ENCODE results near the gene MAMLD1. TPM values are rescaled to one million over a fixed set of nuclear protein-coding genes. Genes with fewer than 3 reads are reported as not detected.

The MAMLD1 gene
- total RNA-seq, 1 experiment from 2014 or later = 0.48 TPM

DNA sequence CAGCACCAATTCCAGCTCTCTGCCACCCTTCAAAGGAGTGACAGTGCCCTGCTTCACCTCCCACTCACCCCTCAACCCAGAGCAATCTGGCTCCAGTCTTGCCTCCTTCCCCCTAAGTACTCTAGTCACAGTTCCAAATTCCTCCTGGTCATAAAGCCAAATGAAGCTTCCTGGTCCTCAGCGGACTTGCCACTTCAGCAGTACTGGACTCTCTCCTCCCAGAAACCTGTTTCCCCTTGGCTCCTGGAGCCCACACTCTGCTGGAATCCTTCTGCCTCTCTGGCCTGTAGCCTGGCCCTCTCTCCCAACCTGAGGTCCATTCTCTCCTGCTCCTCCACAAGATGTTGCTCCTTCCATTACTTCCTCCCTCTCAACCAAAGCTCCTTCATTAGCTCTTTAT lies 152.7 kb downstream of the MAMLD1 start:
- no peak overlapping the region for H3K4me3 Mint-ChIP-seq

More for the DNA sequence above, 152.7 kb downstream of the MAMLD1 start:
- Histone ChIP-seq H3K4me1 (ENCODE audit: insufficient read depth, low read length) (no peaks in the 10 kb centered on the region), H3K9me3 (ENCODE audit: control insufficient read depth, low read depth, low read length) (no peaks in the 10 kb centered on the region), H2BK15ac (ENCODE audit: low read depth, low read length) (no peak overlapping the region), H3K18ac (ENCODE audit: insufficient read length, low read depth, low read length) (no peak overlapping the region), H2AK5ac (ENCODE audit: insufficient read length, low read length) (no peak overlapping the region), H3K14ac (ENCODE audit: insufficient read depth, low read length) (no peak overlapping the region), H4K91ac (ENCODE audit: insufficient read length, low read depth, low read length) (no peak overlapping the region), H2BK12ac (ENCODE audit: insufficient read length, low read depth, low read length) (no peak overlapping the region), H3K56ac (ENCODE audit: insufficient read length, low read depth, low read length) (no peak overlapping the region), H3T11ph (ENCODE audit: low read length) (no peak overlapping the region), H3K9ac (ENCODE audit: extremely low read depth, insufficient read length, low read length) (no peak overlapping the region), H3K23ac (ENCODE audit: insufficient read length, low read depth, low read length) (no peak overlapping the region), H4K5ac (ENCODE audit: insufficient read length, low read depth, low read length) (no peak overlapping the region), H3K27ac (ENCODE audit: insufficient read length, low read depth, low read length) (no peak overlapping the region), H3K4ac (ENCODE audit: low read depth, low read length) (no peak overlapping the region), H3K4me2 (ENCODE audit: insufficient read depth, insufficient read length, low read length) (no peak overlapping the region), H3K79me1 (ENCODE audit: insufficient read depth, low read depth, low read length, poor library complexity, severe bottlenecking) (no peaks in the 10 kb centered on the region), H2BK120ac (ENCODE audit: low read depth, low read length, poor library complexity, severe bottlenecking) (no peak overlapping the region), H4K20me1 (ENCODE audit: control insufficient read depth, insufficient read depth, insufficient read length) (no peaks in the 10 kb centered on the region), H3K27me3 (ENCODE audit: insufficient read depth, low read length) (no peaks in the 10 kb centered on the region), H2AFZ (ENCODE audit: low read length) (no peak overlapping the region), H3K23me2 (ENCODE audit: insufficient read length, low read depth, low read length, poor library complexity, severe bottlenecking) (no peaks in the 10 kb centered on the region), H3K79me2 (ENCODE audit: insufficient read depth, low read length) (no peaks in the 10 kb centered on the region), H2BK5ac (ENCODE audit: insufficient read length, low read length) (no peak overlapping the region), H2BK20ac (ENCODE audit: low read depth, low read length, poor library complexity, severe bottlenecking) (no peak overlapping the region), H4K8ac (replicated peaks; ENCODE audit: insufficient read length, low read depth, low read length) (no peak overlapping the region)
- WGBS (ENCODE audit: extremely low coverage, insufficient read length, low lambda C conversion rate) = no CpG with 5 or more reads among the region's 1 CpG
- Mint-ChIP-seq H3K9me3 (peaks cover 69 to 84% of the 10 kb centered on the region in 2 experiments), H3K36me3 (ENCODE audit: insufficient read depth in 1 of 3, low read depth in 3 of 3) (peaks cover 0 to 5% (median 4%) of the 10 kb centered on the region in 3 experiments; a peak in 2 of 7 replicates), H3K4me1 (peaks cover 21 to 26% of the 10 kb centered on the region in 2 experiments), H3K27ac (peak overlapping the region in 1 of 3 experiments; percentile 28; a peak in 1 of 7 replicates), H3K27me3 (ENCODE audit: low read depth) (peaks cover 11% of the 10 kb centered on the region)
- no peak for DNase-seq
- TF ChIP-seq, protein P1, sequence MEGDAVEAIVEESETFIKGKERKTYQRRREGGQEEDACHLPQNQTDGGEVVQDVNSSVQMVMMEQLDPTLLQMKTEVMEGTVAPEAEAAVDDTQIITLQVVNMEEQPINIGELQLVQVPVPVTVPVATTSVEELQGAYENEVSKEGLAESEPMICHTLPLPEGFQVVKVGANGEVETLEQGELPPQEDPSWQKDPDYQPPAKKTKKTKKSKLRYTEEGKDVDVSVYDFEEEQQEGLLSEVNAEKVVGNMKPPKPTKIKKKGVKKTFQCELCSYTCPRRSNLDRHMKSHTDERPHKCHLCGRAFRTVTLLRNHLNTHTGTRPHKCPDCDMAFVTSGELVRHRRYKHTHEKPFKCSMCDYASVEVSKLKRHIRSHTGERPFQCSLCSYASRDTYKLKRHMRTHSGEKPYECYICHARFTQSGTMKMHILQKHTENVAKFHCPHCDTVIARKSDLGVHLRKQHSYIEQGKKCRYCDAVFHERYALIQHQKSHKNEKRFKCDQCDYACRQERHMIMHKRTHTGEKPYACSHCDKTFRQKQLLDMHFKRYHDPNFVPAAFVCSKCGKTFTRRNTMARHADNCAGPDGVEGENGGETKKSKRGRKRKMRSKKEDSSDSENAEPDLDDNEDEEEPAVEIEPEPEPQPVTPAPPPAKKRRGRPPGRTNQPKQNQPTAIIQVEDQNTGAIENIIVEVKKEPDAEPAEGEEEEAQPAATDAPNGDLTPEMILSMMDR (conservative IDR thresholded peaks at IDR 0.05) = no peak
